ENCODE results near the gene DDX3Y. TPM values are rescaled to one million over a fixed set of nuclear protein-coding genes. Genes with fewer than 3 reads are reported as not detected.

Gene DDX3Y
- total RNA-seq, 4 donors from 2014 or later = not detected

Other genes with a start within 250 kb of the DDX3Y start
- gene USP9Y, start 203.6 kb upstream of the DDX3Y start, total RNA-seq = not detected

All from uterus (tissue), 4 donors.